ENCODE results near the gene AMBP.

The AMBP gene

GRCh38 chr9:114065304-114065703 lies 12.8 kb downstream of the AMBP start:
- no peak for DNase-seq
- H3K79me2 ChIP-seq (ENCODE audit: low read length): no peaks in the 10 kb centered on the region
- H3K27ac ChIP-seq (ENCODE audit: low read length): no peak overlapping the region
- no peak overlapping the region for H3K4me3 ChIP-seq (ENCODE audit: low read length)
- TF ChIP-seq EZH2phosphoT487 (IDR thresholded peaks at IDR 0.05; ENCODE audit: low read length) (no peak), CTCF (IDR thresholded peaks at IDR 0.05; ENCODE audit: low read length) (no peak), EZH2 (optimal IDR thresholded peaks at IDR 0.05; ENCODE audit: low read depth, low read length) (no peak)
- no peaks in the 10 kb centered on the region for H3K4me1 ChIP-seq (ENCODE audit: low read length)
- H3K9ac ChIP-seq (ENCODE audit: low read length): no peak overlapping the region
- H3K9me3 ChIP-seq (replicated peaks; ENCODE audit: insufficient read depth, low read length): no peaks in the 10 kb centered on the region
- no peak overlapping the region for H3K4me2 ChIP-seq (ENCODE audit: low read depth, low read length)
- H2AFZ ChIP-seq (ENCODE audit: low read length): no peak overlapping the region
- H3K9me2 ChIP-seq (replicated peaks; ENCODE audit: insufficient read depth, low read length): no peaks in the 10 kb centered on the region
- H3K36me3 ChIP-seq (replicated peaks; ENCODE audit: insufficient read depth, low read length): no peaks in the 10 kb centered on the region
- H3F3A ChIP-seq (ENCODE audit: insufficient read depth, low read length): no peaks in the 10 kb centered on the region
- H3K27me3 ChIP-seq (replicated peaks; ENCODE audit: insufficient read depth, low read length): no peaks in the 10 kb centered on the region
- no peaks in the 10 kb centered on the region for H4K20me1 ChIP-seq (ENCODE audit: insufficient read depth, low read length)

- Histone ChIP-seq H3K4me3 (ENCODE audit: low read length) (no peak overlapping the region), H3K9me3 (replicated peaks; ENCODE audit: insufficient read depth, low read length) (no peaks in the 10 kb centered on the region), H3K9ac (ENCODE audit: low read length) (no peak overlapping the region), H3K4me2 (ENCODE audit: low read depth, low read length) (no peak overlapping the region), H3K4me1 (ENCODE audit: low read length) (no peaks in the 10 kb centered on the region), H2AFZ (ENCODE audit: low read length) (no peak overlapping the region), H3K27me3 (replicated peaks; ENCODE audit: insufficient read depth, low read length) (no peaks in the 10 kb centered on the region), H3K9me2 (replicated peaks; ENCODE audit: insufficient read depth, low read length) (no peaks in the 10 kb centered on the region), H3K27ac (ENCODE audit: low read length) (no peak overlapping the region), H3K79me2 (ENCODE audit: low read length) (no peaks in the 10 kb centered on the region), H3F3A (ENCODE audit: insufficient read depth, low read length) (no peaks in the 10 kb centered on the region), H3K36me3 (replicated peaks; ENCODE audit: insufficient read depth, low read length) (no peaks in the 10 kb centered on the region), H4K20me1 (ENCODE audit: insufficient read depth, low read length) (no peaks in the 10 kb centered on the region)
- TF ChIP-seq CTCF (IDR thresholded peaks at IDR 0.05; ENCODE audit: low read length) (no peak), EZH2phosphoT487 (IDR thresholded peaks at IDR 0.05; ENCODE audit: low read length) (no peak), EZH2 (optimal IDR thresholded peaks at IDR 0.05; ENCODE audit: low read depth, low read length) (no peak)
- no peak for DNase-seq
Observed at GRCh38 chr9:114061830-114062474, 16.1 kb downstream of the AMBP start.

- H2AFZ ChIP-seq (ENCODE audit: low read length): no peak overlapping the region
- TF ChIP-seq CTCF (IDR thresholded peaks at IDR 0.05; ENCODE audit: low read length) (no peak), EZH2phosphoT487 (IDR thresholded peaks at IDR 0.05; ENCODE audit: low read length) (no peak), EZH2 (optimal IDR thresholded peaks at IDR 0.05; ENCODE audit: low read depth, low read length) (no peak)
- no peaks in the 10 kb centered on the region for H3K27me3 ChIP-seq (replicated peaks; ENCODE audit: insufficient read depth, low read length)
- H3K27ac ChIP-seq (ENCODE audit: low read length): no peak overlapping the region
- no peak overlapping the region for H3K4me2 ChIP-seq (ENCODE audit: low read depth, low read length)
- H3F3A ChIP-seq (ENCODE audit: insufficient read depth, low read length): no peaks in the 10 kb centered on the region
- H3K4me1 ChIP-seq (ENCODE audit: low read length): no peaks in the 10 kb centered on the region
- H3K36me3 ChIP-seq (replicated peaks; ENCODE audit: insufficient read depth, low read length): no peaks in the 10 kb centered on the region
- H3K4me3 ChIP-seq (ENCODE audit: low read length): no peak overlapping the region
- no peak overlapping the region for H3K9ac ChIP-seq (ENCODE audit: low read length)
- H3K79me2 ChIP-seq (ENCODE audit: low read length): no peaks in the 10 kb centered on the region
- DNase-seq: no peak
- H3K9me2 ChIP-seq (replicated peaks; ENCODE audit: insufficient read depth, low read length): no peaks in the 10 kb centered on the region
- H4K20me1 ChIP-seq (ENCODE audit: insufficient read depth, low read length): no peaks in the 10 kb centered on the region
- no peaks in the 10 kb centered on the region for H3K9me3 ChIP-seq (replicated peaks; ENCODE audit: insufficient read depth, low read length)
Observed at GRCh38 chr9:114061292-114061691, 16.8 kb downstream of the AMBP start.

Data from MM.1S (cell line).